ENCODE data around the gene RBM43. TPM values are rescaled to one million over a fixed set of nuclear protein-coding genes. Genes with fewer than 3 reads are reported as not detected.

Gene RBM43
- total and polyA plus RNA-seq, 4 donors = 1.6 to 4.9 (median 2.7) TPM

DNA sequence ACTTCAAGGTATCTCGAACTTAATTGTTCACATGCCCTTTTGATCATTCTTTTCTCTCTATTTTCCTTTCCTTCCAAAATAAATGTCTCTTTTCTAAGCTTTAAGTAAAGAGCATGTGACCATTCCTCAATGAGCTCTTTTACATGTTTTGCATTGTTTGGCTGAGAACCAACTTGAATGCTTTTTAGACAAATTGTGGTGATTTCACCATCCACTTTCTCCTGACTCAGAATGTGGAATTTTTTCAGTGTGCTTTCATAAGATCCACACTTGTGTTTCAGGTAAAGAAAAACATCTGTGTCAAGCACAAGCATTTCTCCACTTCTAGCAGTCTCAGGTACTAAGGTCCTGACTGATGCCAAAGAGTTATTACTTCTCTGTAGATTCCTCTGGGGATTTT is 10.7 kb downstream of the RBM43 start:
- H3K4me3 ChIP-seq (ENCODE audit: low read depth in 1 of 3, low read length in 3 of 3) = no peak overlapping the region
- H3K4me1 ChIP-seq (ENCODE audit: control insufficient read depth in 4 of 4, insufficient read depth in 4 of 4, low read length in 3 of 4) = no peaks in the 10 kb centered on the region
- H3K27ac ChIP-seq (ENCODE audit: low read depth in 1 of 2, low read length in 2 of 2) = no peak overlapping the region
- no peak overlapping the region for H3K9ac ChIP-seq (ENCODE audit: low read depth in 1 of 2, low read length in 2 of 2)
- H3K9me3 ChIP-seq (ENCODE audit: control insufficient read depth in 4 of 4, low read length in 3 of 4) = peaks cover 0 to 4% (median 2%) of the 10 kb centered on the region in 4 donors
- TF ChIP-seq RAD21 (IDR thresholded peaks at IDR 0.05) = no peak
- no peak for TF ChIP-seq HNF4G (IDR thresholded peaks at IDR 0.05)
- TF ChIP-seq TAF1 (conservative IDR thresholded peaks at IDR 0.05) = no peak
- TF ChIP-seq RXRA (IDR thresholded peaks at IDR 0.05) = no peak
- TF ChIP-seq, protein P1, sequence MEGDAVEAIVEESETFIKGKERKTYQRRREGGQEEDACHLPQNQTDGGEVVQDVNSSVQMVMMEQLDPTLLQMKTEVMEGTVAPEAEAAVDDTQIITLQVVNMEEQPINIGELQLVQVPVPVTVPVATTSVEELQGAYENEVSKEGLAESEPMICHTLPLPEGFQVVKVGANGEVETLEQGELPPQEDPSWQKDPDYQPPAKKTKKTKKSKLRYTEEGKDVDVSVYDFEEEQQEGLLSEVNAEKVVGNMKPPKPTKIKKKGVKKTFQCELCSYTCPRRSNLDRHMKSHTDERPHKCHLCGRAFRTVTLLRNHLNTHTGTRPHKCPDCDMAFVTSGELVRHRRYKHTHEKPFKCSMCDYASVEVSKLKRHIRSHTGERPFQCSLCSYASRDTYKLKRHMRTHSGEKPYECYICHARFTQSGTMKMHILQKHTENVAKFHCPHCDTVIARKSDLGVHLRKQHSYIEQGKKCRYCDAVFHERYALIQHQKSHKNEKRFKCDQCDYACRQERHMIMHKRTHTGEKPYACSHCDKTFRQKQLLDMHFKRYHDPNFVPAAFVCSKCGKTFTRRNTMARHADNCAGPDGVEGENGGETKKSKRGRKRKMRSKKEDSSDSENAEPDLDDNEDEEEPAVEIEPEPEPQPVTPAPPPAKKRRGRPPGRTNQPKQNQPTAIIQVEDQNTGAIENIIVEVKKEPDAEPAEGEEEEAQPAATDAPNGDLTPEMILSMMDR (IDR thresholded peaks at IDR 0.05; ENCODE audit: low read depth, low read length, missing input control) = no peak
- no peak for TF ChIP-seq NR2F2 (IDR thresholded peaks at IDR 0.05)
- TF ChIP-seq, protein P2, sequence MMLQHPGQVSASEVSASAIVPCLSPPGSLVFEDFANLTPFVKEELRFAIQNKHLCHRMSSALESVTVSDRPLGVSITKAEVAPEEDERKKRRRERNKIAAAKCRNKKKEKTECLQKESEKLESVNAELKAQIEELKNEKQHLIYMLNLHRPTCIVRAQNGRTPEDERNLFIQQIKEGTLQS (IDR thresholded peaks at IDR 0.05) = no peak
- TF ChIP-seq SP1 (IDR thresholded peaks at IDR 0.05) = no peak
- TF ChIP-seq, protein P3, sequence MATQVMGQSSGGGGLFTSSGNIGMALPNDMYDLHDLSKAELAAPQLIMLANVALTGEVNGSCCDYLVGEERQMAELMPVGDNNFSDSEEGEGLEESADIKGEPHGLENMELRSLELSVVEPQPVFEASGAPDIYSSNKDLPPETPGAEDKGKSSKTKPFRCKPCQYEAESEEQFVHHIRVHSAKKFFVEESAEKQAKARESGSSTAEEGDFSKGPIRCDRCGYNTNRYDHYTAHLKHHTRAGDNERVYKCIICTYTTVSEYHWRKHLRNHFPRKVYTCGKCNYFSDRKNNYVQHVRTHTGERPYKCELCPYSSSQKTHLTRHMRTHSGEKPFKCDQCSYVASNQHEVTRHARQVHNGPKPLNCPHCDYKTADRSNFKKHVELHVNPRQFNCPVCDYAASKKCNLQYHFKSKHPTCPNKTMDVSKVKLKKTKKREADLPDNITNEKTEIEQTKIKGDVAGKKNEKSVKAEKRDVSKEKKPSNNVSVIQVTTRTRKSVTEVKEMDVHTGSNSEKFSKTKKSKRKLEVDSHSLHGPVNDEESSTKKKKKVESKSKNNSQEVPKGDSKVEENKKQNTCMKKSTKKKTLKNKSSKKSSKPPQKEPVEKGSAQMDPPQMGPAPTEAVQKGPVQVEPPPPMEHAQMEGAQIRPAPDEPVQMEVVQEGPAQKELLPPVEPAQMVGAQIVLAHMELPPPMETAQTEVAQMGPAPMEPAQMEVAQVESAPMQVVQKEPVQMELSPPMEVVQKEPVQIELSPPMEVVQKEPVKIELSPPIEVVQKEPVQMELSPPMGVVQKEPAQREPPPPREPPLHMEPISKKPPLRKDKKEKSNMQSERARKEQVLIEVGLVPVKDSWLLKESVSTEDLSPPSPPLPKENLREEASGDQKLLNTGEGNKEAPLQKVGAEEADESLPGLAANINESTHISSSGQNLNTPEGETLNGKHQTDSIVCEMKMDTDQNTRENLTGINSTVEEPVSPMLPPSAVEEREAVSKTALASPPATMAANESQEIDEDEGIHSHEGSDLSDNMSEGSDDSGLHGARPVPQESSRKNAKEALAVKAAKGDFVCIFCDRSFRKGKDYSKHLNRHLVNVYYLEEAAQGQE (IDR thresholded peaks at IDR 0.05) = no peak
- peaks cover 5 to 25% (median 24%) of the 10 kb centered on the region in 4 donors for H3K36me3 ChIP-seq (ENCODE audit: control insufficient read depth in 4 of 4, insufficient read depth in 3 of 4, low read depth in 1 of 4, low read length in 3 of 4)
- 97% methylated on average over 1 of the region's 1 CpG for WGBS
- no peak for DNase-seq (ENCODE audit: low spot score)
- no peaks in the 10 kb centered on the region for H3K27me3 ChIP-seq (ENCODE audit: control insufficient read depth in 4 of 4, insufficient read depth in 4 of 4, low read length in 3 of 4)

DNA sequence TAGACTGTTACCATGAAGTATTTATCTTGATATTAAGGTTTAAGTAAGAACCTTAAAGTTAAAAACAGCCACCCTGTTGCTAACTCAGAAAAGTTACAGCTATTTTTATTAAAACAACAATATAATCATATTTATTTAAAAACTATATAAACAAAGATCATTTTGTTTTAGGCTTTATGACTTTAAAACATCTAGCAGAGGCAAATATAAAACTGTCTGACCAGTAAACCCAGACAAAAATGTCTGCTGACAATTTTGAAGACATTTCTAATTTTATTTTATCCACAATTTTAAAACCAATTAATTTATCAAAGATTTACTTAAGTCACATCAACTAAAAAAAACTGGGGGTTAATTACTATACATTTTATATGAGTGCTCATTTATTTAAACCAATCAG is 14.2 kb downstream of the RBM43 start:
- Histone ChIP-seq H3K9me3 (ENCODE audit: control insufficient read depth in 4 of 4, low read length in 3 of 4) (peaks cover 0 to 4% (median 2%) of the 10 kb centered on the region in 4 donors), H3K36me3 (ENCODE audit: control insufficient read depth in 4 of 4, insufficient read depth in 3 of 4, low read depth in 1 of 4, low read length in 3 of 4) (peaks cover 3 to 22% (median 17%) of the 10 kb centered on the region in 4 donors), H3K4me1 (ENCODE audit: control insufficient read depth in 4 of 4, insufficient read depth in 4 of 4, low read length in 3 of 4) (no peaks in the 10 kb centered on the region), H3K27me3 (ENCODE audit: control insufficient read depth in 4 of 4, insufficient read depth in 4 of 4, low read length in 3 of 4) (no peaks in the 10 kb centered on the region), H3K27ac (ENCODE audit: low read depth in 1 of 2, low read length in 2 of 2) (no peak overlapping the region), H3K4me3 (ENCODE audit: low read depth in 1 of 3, low read length in 3 of 3) (no peak overlapping the region), H3K9ac (ENCODE audit: low read depth in 1 of 2, low read length in 2 of 2) (no peak overlapping the region)
- DNase-seq (ENCODE audit: low spot score) = no peak
- TF ChIP-seq, protein P4, sequence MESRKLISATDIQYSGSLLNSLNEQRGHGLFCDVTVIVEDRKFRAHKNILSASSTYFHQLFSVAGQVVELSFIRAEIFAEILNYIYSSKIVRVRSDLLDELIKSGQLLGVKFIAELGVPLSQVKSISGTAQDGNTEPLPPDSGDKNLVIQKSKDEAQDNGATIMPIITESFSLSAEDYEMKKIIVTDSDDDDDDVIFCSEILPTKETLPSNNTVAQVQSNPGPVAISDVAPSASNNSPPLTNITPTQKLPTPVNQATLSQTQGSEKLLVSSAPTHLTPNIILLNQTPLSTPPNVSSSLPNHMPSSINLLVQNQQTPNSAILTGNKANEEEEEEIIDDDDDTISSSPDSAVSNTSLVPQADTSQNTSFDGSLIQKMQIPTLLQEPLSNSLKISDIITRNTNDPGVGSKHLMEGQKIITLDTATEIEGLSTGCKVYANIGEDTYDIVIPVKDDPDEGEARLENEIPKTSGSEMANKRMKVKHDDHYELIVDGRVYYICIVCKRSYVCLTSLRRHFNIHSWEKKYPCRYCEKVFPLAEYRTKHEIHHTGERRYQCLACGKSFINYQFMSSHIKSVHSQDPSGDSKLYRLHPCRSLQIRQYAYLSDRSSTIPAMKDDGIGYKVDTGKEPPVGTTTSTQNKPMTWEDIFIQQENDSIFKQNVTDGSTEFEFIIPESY (IDR thresholded peaks at IDR 0.05) = no peak

DNA sequence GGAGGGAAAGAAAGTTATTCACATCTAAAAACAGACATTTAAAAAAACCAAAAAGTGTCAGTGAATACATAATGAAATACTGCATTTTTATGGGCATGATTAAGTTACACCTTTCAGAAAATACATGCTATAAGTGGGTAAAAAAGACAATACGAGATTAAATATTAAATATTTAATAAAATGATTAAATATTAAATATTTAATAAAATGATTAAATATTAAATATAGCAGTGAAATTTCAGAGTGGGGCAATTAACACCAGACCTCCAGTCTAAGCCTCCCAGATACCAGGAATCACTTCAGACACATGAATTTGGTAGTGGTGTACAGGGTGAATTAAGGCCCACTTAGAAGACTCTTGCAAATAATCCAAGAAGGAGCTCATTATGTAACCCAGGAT is 15.5 kb downstream of the RBM43 start:
- Histone ChIP-seq H3K9ac (ENCODE audit: low read depth in 1 of 2, low read length in 2 of 2) (no peak overlapping the region), H3K36me3 (ENCODE audit: control insufficient read depth in 4 of 4, insufficient read depth in 3 of 4, low read depth in 1 of 4, low read length in 3 of 4) (peaks cover 3 to 18% (median 9%) of the 10 kb centered on the region in 4 donors), H3K9me3 (ENCODE audit: control insufficient read depth in 4 of 4, low read length in 3 of 4) (peaks cover 0 to 4% (median 2%) of the 10 kb centered on the region in 4 donors), H3K27me3 (ENCODE audit: control insufficient read depth in 4 of 4, insufficient read depth in 4 of 4, low read length in 3 of 4) (no peaks in the 10 kb centered on the region), H3K27ac (ENCODE audit: low read depth in 1 of 2, low read length in 2 of 2) (no peak overlapping the region), H3K4me3 (ENCODE audit: low read depth in 1 of 3, low read length in 3 of 3) (no peak overlapping the region), H3K4me1 (ENCODE audit: control insufficient read depth in 4 of 4, insufficient read depth in 4 of 4, low read length in 3 of 4) (no peaks in the 10 kb centered on the region)
- TF ChIP-seq, protein P1 (IDR thresholded peaks at IDR 0.05; ENCODE audit: low read depth, low read length, missing input control) = no peak
- TF ChIP-seq, protein P5, sequence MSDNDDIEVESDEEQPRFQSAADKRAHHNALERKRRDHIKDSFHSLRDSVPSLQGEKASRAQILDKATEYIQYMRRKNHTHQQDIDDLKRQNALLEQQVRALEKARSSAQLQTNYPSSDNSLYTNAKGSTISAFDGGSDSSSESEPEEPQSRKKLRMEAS (IDR thresholded peaks at IDR 0.05) = no peak
- TF ChIP-seq SP1 (IDR thresholded peaks at IDR 0.05) = no peak
- no peak for TF ChIP-seq GABPA (IDR thresholded peaks at IDR 0.05 in 1 of 2, conservative IDR thresholded peaks at IDR 0.05 in 1 of 2)
- no peak for TF ChIP-seq TAF1 (conservative IDR thresholded peaks at IDR 0.05)
- no peak for TF ChIP-seq HNF4A (conservative IDR thresholded peaks at IDR 0.05)
- TF ChIP-seq, protein P4 (IDR thresholded peaks at IDR 0.05) = no peak
- no peak for TF ChIP-seq RXRA (IDR thresholded peaks at IDR 0.05)
- no peak for TF ChIP-seq RAD21 (IDR thresholded peaks at IDR 0.05)
- no peak for TF ChIP-seq EGR1 (IDR thresholded peaks at IDR 0.05; ENCODE audit: low read depth in 2 of 2)
- 89% methylated on average over 1 of the region's 1 CpG for WGBS
- DNase-seq (ENCODE audit: low spot score) = no peak

Measured in liver (tissue), 9 donors.